NCI-H460 (cell line): Measurements from ENCODE around the gene NELL1. TPM values are rescaled to one million over a fixed set of nuclear protein-coding genes. Genes with fewer than 3 reads are reported as not detected.
"Not testable (repeated sequence)": the region's sequence is repeated elsewhere in the genome, so short reads cannot be mapped to it uniquely, and the experiment has no call there.

ENCODE experiments used
- DNase-seq: peaks from one replicate; pipeline ENCODE4 v3.0.0-alpha.2; 2016; ENCODE audit warnings: low read depth; ENCODE audit errors: extremely low read depth
- total RNA-seq: library from RNA; depleted of rRNA; stranded (reverse); fragments of >200 nt; shearing (Covaris generic); gene quantifications from 2 replicates; pipeline ENCODE4 v1.2.3, GENCODE V29; 2014

NELL1 gene
- total RNA-seq, 1 experiment from 2014 or later = not detected

DNA sequence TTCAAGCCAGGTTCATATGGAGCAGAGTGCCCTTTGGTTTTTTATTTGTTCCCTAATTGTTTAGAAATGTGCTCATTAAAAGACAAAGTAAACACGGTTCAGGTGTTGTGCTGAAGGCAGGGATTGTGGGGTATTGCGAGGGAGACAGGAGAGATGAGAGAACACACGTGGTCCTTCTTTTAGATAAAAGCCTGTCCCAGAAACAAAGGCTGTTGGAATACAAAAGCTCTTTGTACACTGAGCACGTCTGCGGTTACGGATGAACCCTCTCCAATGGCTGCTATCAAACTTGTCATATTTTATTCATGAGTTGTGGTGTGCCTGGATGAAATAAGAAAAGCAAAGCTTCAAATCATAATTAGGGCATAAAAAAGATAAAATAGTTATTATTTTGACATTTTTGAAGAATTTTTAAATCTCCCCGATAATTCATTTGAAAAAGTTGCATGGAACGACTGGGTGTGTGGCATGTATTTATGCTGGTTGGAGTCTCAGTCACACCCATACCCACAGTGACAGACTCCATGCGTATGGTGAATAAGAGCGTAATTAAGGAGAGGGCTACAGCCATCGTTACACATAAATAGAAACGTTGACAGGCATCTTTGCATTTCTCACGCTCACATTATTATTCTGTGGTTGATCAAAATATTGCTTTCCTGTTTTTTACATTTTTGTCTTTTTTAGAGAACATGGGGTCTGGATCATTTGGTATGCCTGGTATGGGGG is 92.9 kb downstream of the NELL1 start:
- DNase-seq = no peak

DNA sequence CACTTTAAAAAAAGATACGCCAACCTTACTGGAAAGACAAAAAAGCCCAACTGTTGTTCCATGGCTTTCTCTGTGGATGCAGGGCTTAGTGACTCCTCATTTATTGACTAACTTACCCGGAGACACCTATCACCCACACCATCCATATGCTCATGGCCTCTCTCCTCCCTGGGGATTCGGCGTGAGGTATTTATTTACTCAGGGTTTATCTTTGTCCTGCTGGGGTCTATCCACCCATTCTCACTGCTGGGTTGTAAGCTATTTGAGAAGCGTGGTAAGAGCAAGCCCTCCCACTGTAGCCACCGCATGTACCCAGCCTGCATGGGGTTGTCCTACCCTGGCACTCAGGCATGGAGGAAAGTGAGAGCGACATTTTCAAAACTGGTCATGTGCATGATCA is 93.6 kb downstream of the NELL1 start:
- no peak for DNase-seq

DNA sequence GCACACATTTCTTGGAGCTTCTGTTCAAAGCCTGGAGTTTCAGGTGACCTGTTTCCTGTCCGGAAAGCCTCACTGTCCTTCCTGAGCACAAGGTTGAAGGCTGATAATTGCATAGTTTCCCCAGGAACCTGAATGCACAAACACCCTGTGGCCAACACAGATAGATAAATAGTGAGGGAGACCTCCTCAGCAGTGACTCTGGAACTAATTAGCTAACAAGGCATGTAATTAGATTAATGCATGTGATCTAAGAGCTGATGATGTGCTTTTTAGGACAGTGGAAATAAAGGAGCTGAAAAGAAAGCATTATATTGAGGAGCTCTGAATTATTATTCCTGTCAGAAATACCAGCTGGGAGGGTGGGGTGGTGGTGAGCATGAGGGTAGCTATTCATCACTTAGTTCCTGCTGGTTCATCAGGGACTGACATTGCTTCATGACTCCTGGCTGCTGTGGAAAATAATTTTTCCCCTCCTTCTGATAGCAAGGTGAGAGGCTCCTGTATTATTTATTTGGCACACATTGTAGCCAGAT is 101.1 kb downstream of the NELL1 start:
- no peak for DNase-seq

DNA sequence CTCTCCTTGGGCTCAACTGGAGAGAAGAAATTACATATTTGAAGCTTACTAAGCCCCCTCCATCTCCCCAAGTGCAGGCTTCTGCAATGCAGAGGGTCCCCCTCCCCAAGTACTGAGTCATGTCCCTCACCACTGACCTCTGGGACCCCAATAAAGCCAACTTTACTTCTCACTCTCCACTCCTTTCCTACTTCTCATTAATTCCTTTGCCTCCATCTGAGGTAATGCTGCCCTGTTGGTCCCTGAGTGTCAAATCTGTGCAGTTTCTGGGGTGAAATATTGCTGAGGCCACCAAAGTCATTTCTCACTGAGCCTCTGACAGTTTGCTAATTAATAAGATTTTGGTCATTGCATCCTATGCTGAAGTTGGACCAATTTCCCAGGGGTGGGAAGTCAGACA is 101.6 kb downstream of the NELL1 start:
- no peak for DNase-seq

DNA sequence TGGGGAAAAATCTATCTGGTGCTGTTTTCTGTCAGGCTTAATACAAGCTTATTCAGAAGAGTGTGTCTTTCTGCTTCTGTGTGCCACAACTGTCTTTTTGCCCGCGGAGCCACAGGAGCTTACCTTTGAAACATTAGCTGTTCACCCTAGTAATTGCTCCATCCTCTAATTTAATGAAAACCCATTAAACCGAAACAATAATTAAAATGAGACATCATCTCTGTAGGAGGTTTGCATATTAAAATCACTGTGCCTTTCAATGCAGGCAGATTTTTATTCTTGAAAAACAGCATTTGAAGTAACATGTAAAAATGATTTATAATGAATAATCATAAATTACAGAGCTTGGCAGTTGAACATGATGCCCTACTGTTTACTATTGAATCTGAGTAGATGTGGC is 102.3 kb downstream of the NELL1 start:
- DNase-seq = no peak

DNA sequence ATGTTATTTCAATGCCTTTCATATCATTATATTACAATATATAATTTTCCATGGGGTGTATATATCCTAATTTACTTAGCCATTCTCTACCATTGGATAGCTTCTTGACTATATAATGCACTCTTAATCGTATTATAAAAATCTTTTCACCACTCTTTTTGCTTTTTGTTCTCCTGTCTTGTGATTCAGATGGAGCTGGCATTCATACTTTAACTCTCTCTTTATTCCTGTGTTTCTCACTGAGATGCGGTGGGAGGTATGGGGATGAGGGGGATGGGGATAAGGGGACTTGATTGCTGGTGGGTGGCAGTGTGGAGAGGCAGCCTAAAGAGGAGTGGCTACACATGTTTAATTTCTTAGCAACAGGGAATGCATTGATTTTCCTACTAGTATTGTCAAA is 105.9 kb downstream of the NELL1 start:
- no peak for DNase-seq

DNA sequence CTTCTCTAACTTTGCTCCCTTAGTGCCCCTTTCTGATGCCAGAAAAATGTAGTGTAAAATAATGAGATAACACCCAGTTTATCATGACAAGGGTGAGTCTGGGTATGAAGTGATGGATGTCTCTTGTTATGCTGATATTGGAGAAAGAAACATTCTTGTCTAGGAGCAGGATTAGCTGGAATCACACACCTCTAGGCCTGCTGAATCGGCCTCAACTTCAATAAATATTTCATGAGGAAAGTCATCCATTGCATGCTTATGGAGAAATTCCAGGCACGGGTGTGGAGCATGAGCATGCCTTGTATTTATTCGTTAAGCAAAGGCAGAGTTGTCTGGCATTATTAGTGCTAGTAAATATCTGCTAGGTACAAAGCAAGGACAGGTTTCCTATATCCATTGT is 113.4 kb downstream of the NELL1 start:
- no peak for DNase-seq

DNA sequence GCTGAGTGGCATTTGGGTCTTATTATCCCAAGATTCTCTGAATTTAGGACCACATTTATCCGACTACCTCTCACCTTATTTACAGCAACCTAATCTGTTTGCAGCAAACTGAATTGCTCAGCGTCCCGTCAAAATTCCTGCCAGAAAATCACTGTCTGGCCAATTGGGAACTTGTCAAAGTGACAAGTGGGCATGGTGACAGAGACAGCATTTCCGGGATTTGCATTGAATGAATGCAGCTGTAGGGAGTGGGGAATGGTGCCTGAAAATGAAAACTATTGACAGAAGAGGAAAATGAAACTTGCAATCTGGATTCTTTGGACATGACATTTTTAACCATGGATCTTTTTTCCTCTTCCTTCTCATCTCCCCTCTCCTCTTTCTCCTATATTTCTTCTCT is 113.8 kb downstream of the NELL1 start:
- no peak for DNase-seq

DNA sequence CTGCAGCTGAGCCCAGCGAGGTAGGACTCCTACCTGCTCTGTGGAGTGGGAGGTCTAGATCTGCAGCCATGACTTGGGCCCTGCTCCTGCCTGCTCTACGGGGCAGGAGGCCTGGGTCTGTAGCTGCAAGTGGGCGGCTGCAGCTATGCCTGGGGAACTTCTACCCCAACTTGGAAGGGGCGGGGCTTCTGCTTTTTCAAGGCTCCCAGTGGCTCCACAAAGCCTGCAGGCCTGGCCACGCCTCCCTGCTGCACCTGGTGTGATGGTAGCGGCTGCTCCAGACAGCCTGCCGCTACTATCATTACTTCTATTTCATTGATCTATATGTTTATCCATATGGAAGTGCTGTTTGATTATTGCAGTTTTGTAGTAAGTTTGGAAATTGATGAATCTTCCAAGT is 121.2 kb downstream of the NELL1 start:
- no peak for DNase-seq

DNA sequence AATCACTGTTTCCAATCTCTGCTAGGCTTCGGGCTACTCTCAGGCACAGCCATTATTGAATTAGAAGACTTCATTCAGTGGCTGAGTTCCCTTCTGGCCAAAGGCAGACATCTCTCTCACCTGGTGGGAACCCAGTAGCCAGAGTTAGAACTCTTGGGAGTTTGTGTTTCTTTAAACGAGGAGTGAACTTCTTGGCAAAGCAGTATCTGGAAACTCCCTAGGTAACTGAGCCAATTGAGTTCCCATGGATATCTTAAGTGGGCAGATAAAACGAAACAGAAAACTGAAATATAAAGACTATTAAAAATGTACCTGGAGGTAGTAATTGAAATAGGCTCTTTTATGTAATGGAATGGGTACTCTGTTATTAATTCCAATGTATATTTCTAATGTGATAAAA is 125.6 kb downstream of the NELL1 start:
- DNase-seq = no peak

DNA sequence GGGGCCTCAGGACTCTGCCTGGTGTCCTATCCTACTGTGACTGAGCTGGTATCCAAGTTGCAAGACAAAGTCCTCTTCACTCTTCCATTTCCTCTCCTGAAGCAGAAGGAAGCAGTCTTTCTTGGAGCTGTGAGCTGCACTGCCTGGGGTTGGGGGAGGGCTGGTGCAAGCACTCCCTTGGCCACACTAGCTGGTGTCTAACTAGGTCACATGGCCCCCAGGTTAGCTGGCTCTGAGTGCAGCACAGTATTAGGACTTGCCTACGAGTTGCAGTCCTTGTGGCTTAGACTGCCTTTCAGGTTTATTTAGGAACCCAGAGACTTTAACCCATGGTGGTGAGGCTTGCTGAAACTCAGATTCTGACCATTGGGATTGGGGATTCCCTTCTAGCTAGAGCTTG is 138.9 kb downstream of the NELL1 start:
- no peak for DNase-seq

DNA sequence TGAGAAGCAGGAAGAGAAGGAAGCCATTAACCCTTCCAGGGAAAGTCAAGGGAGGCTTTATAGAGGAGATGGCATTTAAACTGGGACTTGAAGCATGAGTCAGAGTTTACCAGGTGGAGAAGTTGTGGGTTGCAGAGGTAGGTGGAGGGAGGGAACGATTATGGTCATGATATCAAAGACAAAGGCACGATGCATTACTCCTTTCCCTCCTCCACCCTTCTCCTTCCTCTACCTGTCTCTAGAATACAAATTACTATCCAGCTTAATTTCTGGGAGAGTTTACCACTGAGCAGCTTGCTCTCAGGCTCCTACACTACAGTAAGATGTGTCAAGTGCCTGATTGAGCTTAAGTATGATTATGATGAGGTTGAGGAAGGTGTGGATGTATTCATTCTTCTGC is 151.7 kb downstream of the NELL1 start:
- no peak for DNase-seq

DNA sequence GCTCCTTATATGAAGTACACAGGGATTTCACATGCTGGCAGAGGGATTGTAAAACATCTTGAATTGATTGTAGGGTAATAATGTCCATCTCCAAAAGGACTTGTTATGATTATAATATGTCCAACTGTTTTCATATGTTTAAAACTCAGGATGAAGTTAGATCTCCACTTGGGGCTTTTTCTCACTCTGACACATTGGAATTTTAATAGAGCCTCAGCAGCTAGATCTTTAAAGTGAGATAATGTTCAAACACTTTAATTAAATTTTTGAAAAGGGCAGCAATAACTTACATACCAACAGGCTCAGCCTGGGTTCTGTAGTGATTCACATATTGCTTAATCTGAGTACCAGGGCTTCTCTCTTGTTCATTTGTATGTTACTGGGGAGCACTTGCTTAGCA is 152.1 kb downstream of the NELL1 start:
- no peak for DNase-seq

DNA sequence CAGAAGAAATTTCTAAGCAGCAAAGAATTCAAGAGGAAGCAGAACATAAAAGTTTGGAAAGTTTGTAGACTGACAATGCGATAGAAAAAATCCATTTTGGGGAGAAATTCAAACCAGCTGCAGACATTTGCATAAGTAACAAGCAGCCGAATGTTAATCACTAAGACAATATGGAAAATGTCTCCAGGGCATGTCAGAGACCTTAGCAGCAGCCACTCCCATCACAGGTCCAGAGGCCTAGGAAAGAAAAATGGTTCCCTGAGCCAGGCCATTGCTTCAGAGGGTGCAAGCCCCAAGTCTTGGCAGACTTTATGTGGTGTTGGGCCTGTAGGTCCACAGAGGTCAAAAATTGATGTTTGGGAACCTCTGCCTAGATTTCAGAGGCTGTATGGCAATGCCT is 155.4 kb downstream of the NELL1 start:
- no peak for DNase-seq

DNA sequence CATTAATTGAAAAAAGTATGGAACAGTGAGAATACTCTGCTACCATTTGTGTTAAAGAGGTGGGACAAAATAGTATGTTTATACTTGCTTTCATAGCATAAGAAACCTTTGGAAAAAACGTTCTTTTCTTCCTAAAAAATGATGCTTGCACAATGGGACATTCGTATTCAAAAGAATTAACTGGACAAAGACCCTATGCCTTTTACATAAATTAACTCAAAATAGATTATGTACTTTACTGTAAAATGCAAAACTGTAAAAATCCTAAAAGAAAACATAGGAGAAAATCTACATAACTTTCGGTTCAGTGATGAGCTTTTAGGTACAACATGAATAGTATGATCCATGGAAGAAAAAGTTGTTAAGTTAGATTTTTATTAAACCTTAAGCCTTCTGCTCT is 166.2 kb downstream of the NELL1 start:
- no peak for DNase-seq

DNA sequence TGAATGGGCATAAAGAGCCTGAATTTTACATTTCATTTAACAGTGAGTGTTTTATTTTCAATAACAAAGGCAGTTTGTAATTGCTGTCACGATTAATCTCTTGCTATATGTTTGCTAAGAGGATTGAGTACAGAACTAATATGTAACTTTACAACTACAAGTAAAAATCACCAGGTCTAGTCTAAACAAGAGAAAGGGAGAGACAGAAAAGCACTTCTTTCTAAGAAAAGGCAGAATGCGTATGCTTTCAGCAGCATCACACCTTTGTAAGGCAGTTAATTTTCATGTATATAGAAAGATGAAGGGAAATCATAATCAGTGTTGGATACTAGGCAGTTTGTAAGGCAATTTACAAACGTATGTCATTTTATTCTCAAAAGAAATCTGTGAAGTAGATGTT is 169.8 kb downstream of the NELL1 start:
- DNase-seq = no peak

DNA sequence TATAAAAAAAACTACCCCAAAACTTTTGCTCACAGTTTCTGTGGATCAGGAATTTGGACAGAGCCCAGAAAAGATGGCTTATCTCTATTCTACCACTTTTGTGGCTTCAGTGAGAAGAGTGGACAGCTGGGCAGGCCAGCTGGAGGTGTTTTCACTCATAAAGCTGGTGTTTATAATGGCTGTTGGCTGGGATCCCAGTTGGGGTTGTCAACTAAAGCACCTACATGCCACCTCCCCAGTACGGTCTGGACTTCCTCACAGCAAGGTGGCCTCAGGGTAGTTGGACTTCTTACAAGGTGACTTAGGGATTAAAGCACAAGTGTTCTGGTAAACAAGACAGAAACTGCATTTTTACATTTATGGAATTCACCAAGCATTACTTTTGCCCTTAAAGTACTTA is 171.0 kb downstream of the NELL1 start:
- no peak for DNase-seq

DNA sequence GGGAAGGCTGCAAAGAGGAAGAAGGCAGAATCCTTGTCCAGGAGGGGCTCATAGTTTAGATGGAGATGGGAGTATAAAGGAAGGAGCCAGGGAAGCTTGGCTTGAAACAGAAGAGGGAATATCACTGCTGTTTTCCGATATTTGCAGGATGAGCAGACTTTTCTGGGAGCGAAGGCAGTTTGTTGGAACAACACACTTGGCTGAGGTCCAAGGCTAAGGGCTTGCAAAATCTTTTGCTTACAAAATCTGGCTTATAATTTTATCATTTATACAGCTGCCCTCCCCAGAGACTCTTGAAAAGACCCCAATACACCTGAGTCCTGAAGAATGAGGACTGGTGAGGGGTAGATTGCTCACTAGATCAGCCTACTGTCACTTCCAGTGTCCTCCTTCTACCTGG is 174.8 kb downstream of the NELL1 start:
- DNase-seq = no peak

DNA sequence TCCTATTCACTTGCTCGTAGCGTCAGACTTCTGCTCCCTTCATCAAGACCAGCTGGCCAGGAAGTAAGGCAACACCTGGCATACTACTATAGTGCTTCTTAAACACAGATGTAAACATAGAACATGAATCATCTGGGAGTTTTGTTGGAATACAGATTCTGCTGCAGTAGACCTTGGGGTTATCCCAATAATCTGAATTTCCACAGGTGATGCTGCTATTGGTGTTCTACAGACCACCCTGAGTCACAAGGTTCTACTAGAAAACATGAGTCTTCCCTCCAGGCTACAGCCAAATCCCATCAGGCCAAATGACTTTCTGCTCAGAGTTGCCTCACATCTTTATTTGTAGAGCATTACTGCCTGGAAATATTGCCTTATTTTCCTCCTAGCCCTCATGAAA is 175.2 kb downstream of the NELL1 start:
- DNase-seq = no peak

DNA sequence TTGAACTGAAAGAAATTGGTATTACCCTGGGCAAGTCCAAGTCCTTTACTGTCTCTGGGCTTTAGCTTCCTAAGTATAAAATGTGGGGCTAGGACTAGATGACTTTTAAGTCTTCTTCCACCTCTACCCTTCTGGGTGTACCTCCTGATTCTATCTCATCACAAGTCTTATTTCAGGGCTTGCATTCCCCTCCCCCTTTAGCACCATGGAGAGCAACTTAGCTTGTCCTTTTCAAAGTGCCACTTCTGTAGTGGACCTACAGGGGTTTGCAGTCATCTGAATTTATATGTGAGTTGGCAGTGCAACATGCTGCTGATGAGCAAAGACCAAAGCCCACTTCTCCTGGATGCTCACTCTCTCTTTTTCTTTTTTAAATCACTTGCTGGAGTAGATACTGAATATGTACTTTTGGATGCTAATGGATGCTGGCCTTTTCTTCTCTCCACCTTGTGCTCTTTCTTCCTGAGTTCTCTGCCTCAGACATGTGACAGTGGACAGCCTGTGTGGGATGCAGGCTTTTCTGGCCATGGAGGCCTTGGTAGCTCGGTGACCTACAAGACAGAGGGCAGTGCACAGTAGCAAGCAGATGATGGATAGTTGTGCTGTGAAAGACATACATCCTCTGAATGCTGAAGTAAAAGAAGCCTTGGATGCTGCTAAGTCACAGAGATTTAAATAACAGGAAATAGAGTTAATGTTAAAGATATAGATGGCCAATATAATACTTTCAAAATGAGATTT is 185.0 kb downstream of the NELL1 start:
- no peak for DNase-seq

DNA sequence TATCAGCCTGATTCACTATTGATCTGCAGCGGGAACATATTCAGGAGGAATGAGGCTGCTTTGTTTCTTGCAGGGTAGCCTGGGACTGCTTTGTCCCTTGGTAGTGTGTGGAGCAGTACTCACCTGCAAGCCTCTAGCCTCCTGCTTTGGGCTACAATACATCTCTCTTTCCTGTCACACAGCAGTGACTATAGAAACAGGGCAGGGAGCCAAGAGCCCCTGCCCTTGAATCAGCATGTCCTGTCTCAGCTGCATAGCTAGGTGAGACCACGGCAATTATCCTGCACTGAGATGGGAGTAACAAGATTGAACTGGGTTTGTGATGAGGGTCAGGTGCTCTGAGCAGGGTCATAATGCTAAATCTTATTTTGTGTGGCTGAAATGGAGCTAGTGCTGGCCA is 191.9 kb downstream of the NELL1 start:
- no peak for DNase-seq

DNA sequence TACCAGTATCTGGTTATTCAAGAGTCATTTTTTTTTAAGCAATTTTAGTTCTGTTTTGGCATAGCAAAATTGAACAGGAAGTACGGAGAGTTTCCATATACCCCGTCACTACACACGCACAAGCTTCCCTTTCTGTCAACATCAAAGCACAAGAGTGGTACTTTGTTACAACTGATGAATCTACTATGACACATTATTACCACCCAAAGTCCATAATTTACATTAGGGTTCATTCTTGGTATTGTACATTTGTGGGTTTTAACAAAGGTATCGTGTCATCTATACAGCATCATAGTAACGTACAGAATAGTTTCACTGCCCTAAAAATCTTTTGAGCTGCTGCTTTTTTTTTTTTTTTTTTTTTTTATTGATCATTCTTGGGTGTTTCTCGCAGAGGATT is 192.9 kb downstream of the NELL1 start:
- not testable (repeated sequence) for DNase-seq
